HG02852 (cell line): ENCODE data around the gene PDE7B.
"Not testable (repeated sequence)": the region's sequence is repeated elsewhere in the genome, so short reads cannot be mapped to it uniquely, and the experiment has no call there.

Source experiments
- ATAC-seq: cut with Tn5 transposase; IDR thresholded peaks from one replicate; pipeline ENCODE4 v1.9.1; 2021; ENCODE audit warnings: mild to moderate bottlenecking, moderate library complexity; ENCODE audit not compliant: unreplicated experiment

PDE7B gene

DNA sequence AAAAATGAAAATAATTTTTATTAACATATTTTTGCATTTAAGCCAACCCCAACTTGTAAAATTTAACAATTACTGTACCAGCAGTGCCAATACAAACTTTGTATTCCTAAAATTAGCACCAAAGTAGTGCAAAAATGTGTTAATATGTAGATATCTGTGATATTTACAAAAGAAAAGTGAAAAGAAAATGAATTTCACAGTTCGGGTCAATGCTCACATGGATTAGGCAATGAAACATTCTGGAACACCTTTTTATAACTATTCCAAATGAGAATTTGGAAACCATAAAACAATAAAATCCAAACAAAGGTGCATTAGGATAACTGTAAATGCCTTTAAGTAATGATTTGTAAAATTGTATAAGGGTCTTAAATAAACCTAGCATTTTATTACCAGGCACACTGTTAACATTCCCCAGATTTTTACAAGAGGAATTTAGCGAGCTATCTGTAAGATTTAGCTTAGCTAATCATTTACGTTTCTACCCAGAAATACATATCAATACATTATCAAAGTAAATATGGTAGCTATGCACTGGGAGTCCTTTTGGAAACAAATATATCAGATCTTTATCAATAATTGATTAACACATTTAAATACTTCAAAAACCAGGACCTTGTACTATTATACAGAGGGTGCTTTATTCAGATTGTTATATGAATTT lies 286.4 kb downstream of the PDE7B start:
- ATAC-seq, result no peak

DNA sequence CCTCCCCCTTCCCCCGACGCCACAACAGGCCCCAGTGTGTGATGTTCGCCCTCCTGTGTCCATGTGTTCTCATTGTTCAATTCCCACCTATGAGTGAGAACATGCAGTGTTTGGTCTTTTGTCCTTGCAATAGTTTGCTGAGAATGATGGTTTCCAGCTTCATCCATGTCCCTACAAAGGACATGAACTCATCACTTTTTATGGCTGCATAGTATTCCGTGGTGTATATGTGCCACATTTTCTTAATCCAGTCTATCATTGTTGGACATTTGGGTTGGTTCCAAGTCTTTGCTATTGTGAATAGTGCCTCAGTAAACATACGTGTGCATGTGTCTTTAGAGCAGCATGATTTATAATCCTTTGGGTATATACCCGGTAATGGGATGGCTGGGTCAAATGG lies 287.6 kb downstream of the PDE7B start:
- not testable (repeated sequence) for ATAC-seq

- no peak for ATAC-seq
Observed at GRCh38 chr6:136144251-136145023, 292.9 kb downstream of the PDE7B start.

DNA sequence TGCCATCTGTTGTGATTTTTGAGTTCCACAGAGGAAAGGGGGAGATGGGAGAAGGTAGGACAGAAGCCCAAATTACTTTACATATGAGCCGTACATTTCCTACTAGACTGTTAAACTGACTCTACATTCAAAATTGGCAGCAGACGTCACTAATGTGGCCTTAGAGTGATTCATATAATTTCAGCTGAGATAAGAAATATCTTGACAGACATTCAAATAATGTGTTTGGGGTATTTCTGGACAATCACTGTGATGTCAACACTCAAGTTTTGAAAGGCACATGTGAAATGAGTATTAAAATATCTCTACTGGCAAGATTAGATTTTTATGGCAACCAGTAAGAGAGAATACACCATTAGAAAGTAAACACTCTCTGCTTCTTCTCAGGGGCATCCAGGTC lies 294.6 kb downstream of the PDE7B start:
- no peak for ATAC-seq

GRCh38 chr6:136147342-136147741 lies 295.8 kb downstream of the PDE7B start:
- no peak for ATAC-seq

- ATAC-seq, result no peak
Observed at GRCh38 chr6:136148051-136148450, 296.6 kb downstream of the PDE7B start.

- ATAC-seq, result no peak
Observed at GRCh38 chr6:136148523-136148922, 297.0 kb downstream of the PDE7B start.

DNA sequence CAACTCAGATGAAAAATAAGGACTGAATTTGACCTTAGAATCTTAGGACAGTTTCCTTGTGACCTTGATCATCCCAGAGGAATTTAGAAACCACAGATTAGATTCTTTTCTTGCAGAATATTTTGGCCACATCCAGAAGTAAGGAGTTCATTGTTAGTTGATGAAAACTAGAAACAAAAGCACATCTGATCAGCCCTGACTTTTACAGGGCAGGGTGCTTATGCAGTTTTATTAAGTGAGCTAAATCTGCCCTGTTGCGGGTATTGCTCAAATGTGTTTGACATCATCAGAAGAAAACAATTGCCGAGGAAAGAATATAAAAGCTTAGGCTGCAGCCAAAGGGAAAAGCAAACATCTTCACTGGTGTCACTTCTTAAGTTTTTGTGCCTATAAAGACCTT lies 297.8 kb downstream of the PDE7B start:
- ATAC-seq, result no peak

DNA sequence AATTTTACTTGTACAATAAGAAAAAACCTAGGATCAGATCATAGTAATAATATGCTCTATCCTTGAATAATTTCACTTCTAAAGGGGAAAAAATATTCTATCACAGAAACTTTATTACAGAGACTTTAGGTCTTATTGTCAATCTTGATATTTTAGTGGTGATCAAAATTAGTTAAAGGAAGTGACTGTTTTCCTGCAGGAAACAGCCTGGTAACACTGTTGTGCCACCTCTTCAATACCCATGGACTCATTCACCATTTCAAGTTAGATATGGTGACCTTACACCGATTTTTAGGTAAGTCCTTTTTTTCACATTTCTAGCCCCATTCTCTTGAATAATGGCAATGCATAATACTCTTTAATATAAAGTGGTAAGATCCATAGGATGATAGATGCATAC lies 299.5 kb downstream of the PDE7B start:
- no peak for ATAC-seq

DNA sequence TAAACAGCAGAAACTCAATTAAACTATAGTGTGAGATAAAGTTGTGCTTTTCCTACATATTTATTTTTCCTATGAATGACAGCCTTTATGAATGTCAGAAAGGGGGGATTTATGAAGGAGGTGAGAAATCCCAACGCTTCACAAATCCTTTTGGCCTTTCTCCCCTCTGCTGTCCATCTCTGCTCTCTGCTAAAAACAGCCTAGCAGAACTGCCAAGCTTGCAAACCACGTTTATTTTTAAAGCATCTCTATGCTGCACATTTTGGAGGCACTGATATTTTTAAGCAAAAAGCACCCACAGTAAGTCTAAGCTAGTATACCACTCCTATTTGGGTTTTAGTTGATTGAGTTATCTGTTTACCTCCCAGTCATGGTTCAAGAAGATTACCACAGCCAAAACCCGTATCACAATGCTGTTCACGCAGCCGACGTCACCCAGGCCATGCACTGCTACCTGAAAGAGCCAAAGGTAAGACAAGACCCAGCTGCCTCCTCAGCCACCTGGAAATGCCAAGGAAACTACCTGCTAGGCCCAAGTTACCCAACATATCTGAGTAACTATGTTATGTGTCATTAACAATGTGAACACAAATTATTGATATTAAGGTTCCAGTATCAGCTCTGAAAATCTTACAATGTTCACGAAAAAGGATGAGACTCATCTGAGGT lies 302.3 kb downstream of the PDE7B start:
- ATAC-seq, result no peak

DNA sequence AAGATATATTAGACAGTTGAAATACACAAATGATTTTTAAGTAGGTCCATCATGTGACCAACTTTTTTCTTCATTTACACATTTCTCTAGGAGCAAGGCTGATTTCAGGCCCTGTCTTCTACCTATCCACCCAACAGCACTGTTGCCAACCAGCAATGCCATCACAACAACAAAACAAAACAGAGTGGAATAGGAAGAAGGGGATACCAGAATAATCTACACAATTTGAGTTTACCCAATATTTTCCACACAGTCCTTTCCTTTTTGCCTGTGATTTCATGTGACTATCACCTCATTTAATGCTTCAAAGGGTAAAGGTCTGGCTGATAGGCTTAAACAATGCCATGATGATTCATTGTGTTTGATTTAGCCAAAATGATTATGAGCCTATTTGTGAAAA lies 303.7 kb downstream of the PDE7B start:
- ATAC-seq, result no peak

DNA sequence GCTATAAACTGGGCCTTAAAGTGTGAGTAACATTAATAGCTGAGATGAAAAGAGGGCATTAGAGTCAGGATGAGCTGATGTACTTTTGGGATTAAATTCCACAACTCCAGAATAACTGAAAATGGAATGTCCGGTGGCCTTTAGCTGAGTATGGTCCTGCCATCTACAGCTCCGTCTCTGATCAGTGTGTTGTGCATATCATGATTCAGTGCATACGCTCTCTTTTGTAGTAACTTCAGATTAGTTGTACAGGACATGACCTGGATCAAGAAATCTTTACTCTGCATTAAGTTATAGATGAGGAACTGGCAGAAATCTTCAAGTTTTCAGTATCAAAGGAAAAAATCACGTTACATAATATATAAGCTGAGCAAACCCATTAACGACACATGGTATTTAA lies 306.2 kb downstream of the PDE7B start:
- no peak for ATAC-seq

DNA sequence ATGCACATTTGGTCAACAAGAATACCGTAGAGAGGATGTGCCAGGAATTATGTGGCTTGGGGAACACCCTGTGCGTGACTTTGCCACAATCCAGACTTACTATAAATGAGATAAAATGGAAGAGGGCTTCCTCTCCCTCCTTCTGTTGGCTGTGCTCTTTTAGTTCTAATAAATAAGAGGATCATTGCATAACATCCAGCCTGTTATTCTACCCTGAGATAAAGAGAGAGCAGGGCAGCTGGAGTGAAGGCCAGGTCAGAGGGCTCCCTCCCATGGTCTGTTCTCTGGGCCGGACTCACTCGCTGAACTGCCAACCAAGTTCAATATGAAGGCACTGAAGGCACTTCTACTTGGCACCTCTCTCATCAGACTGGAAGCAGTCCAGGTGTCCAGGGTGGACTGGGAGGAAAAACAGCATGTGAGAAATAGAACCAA lies 306.9 kb downstream of the PDE7B start:
- ATAC-seq, result no peak

- ATAC-seq, result no peak
Observed at GRCh38 chr6:136158971-136159370, 307.5 kb downstream of the PDE7B start.

DNA sequence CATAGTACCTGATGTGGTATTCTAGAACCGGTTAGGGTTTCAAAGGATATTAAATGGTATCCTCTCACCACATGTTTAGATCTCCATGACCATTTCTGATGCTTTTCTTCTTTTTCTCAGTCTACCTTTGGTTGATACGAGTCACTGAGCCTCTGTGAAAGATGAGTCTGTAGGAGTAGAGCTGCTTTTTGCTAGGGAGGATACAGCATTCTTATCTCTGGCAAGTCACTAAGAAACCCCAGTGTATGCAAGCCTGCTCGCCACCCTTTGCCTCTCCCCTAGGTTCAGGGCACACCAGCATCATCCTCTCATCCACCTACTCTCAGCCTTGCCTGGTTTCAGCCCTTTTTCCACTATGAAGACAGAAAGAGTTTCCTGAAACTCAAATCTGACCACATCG lies 308.7 kb downstream of the PDE7B start:
- ATAC-seq, result no peak

DNA sequence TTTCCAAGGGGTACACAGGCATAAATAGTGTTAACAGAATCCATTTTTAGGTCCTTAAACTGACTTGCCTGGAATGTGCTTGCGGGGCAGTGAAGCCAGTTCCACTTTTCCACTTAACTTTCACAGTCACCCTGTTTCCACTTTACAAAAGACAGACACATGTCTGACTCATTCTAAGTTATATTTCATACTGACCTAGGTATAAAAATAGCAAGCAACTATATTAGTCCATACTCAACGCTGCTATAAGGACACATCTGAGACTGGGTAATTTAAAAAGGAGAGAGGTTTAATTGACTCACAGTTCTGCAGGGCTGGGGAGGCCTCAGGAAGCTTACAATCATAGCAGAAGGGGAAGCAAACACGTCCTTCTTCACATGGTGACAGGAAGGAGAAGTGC lies 310.4 kb downstream of the PDE7B start:
- no peak for ATAC-seq

DNA sequence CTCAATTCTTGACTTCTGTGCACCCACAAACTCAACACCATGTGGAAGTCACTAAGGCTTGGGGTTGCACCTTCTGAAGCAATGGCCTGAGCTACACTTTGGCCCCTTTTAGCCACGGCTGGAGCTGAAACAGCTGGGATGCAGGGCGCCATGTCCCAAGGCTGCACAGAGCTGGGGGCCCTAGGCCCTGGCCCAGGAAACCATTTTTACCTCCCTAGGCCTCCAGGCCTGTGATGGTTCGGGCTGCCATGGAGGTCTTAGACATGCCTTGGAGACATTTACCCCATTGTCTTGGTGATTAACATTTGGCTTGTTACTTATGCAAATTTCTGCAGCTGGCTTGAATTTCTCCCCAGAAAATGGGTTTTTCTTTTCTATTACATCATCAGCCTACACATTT lies 311.8 kb downstream of the PDE7B start:
- no peak for ATAC-seq

- no peak for ATAC-seq
Observed at GRCh38 chr6:136166815-136167214, 315.3 kb downstream of the PDE7B start.

GRCh38 chr6:136169394-136170148 lies 318.1 kb downstream of the PDE7B start:
- no peak for ATAC-seq

- ATAC-seq, result no peak
Observed at GRCh38 chr6:136171231-136171630, 319.7 kb downstream of the PDE7B start.
